ENCODE data around the gene PXDN. TPM values are rescaled to one million over a fixed set of nuclear protein-coding genes. Genes with fewer than 3 reads are reported as not detected.

Gene PXDN
- total RNA-seq, 4 donors from 2014 or later, result 7.0 to 9.5 (median 9.4) TPM

GRCh38 chr2:1645761-1646476 lies 98.4 kb downstream of the PXDN start:
- DNase-seq (ENCODE audit: low spot score in 2 of 2), result no peak
- Histone ChIP-seq H3K36me3 (peaks cover 30% of the 10 kb centered on the region), H3K4me3 (no peak overlapping the region), H3K27ac (no peak overlapping the region), H3K9me3 (no peaks in the 10 kb centered on the region), H3K27me3 (no peaks in the 10 kb centered on the region), H3K4me1 (no peaks in the 10 kb centered on the region)
- TF ChIP-seq POLR2AphosphoS5 (IDR thresholded peaks at IDR 0.05), result no peak
- no peak for TF ChIP-seq POLR2A (IDR thresholded peaks at IDR 0.05)
- no peak for TF ChIP-seq CTCF (IDR thresholded peaks at IDR 0.05)
- TF ChIP-seq EP300 (IDR thresholded peaks at IDR 0.05), result no peak
- 88% methylated on average over 19 of the region's 19 CpGs for WGBS

- Histone ChIP-seq H3K27ac (no peak overlapping the region), H3K36me3 (peaks cover 30% of the 10 kb centered on the region), H3K4me1 (no peaks in the 10 kb centered on the region), H3K9me3 (no peaks in the 10 kb centered on the region), H3K4me3 (no peak overlapping the region), H3K27me3 (no peaks in the 10 kb centered on the region)
- no peak for DNase-seq (ENCODE audit: low spot score in 2 of 2)
- TF ChIP-seq POLR2AphosphoS5 (IDR thresholded peaks at IDR 0.05) (no peak), CTCF (IDR thresholded peaks at IDR 0.05) (no peak), EP300 (IDR thresholded peaks at IDR 0.05) (no peak), POLR2A (IDR thresholded peaks at IDR 0.05) (no peak)
- 88% methylated on average over 13 of the region's 14 CpGs for WGBS
These were observed 99.9 kb downstream of the PXDN start for GRCh38 chr2:1644427-1644826.

- Histone ChIP-seq H3K4me1 (no peaks in the 10 kb centered on the region), H3K36me3 (peaks cover 27% of the 10 kb centered on the region), H3K27ac (no peak overlapping the region), H3K4me3 (no peak overlapping the region), H3K27me3 (no peaks in the 10 kb centered on the region), H3K9me3 (no peaks in the 10 kb centered on the region)
- 81% methylated on average over 19 of the region's 19 CpGs for WGBS
- no peak for DNase-seq (ENCODE audit: low spot score in 2 of 2)
- no peak for TF ChIP-seq POLR2A (IDR thresholded peaks at IDR 0.05)
- TF ChIP-seq CTCF (IDR thresholded peaks at IDR 0.05), result no peak
- TF ChIP-seq POLR2AphosphoS5 (IDR thresholded peaks at IDR 0.05), result no peak
- TF ChIP-seq EP300 (IDR thresholded peaks at IDR 0.05), result no peak
These were observed 101.2 kb downstream of the PXDN start for GRCh38 chr2:1642993-1643619.

GRCh38 chr2:1642066-1642861 lies 102.1 kb downstream of the PXDN start:
- Histone ChIP-seq H3K36me3 (peaks cover 19% of the 10 kb centered on the region), H3K4me3 (no peak overlapping the region), H3K4me1 (no peaks in the 10 kb centered on the region), H3K27me3 (no peaks in the 10 kb centered on the region), H3K27ac (no peak overlapping the region), H3K9me3 (no peaks in the 10 kb centered on the region)
- TF ChIP-seq CTCF (IDR thresholded peaks at IDR 0.05), result no peak
- TF ChIP-seq EP300 (IDR thresholded peaks at IDR 0.05), result no peak
- TF ChIP-seq POLR2A (IDR thresholded peaks at IDR 0.05), result no peak
- TF ChIP-seq POLR2AphosphoS5 (IDR thresholded peaks at IDR 0.05), result no peak
- 79% methylated on average over 15 of the region's 15 CpGs for WGBS
- DNase-seq (ENCODE audit: low spot score in 2 of 2), result no peak

- Histone ChIP-seq H3K27ac (no peak overlapping the region), H3K27me3 (no peaks in the 10 kb centered on the region), H3K4me1 (no peaks in the 10 kb centered on the region), H3K36me3 (peaks cover 20% of the 10 kb centered on the region), H3K9me3 (no peaks in the 10 kb centered on the region), H3K4me3 (no peak overlapping the region)
- 77% methylated on average over 3 of the region's 3 CpGs for WGBS
- DNase-seq (ENCODE audit: low spot score in 2 of 2), result no peak
- TF ChIP-seq CTCF (IDR thresholded peaks at IDR 0.05), result no peak
- TF ChIP-seq POLR2AphosphoS5 (IDR thresholded peaks at IDR 0.05), result no peak
- TF ChIP-seq POLR2A (IDR thresholded peaks at IDR 0.05), result no peak
- TF ChIP-seq EP300 (IDR thresholded peaks at IDR 0.05), result no peak
These were observed 102.8 kb downstream of the PXDN start for GRCh38 chr2:1641523-1641922.

Data from suprapubic skin (tissue), 4 donors.